GM12875 (cell line): ENCODE measurements around the gene TEX28.
"Not testable (repeated sequence)": the region's sequence is repeated elsewhere in the genome, so short reads cannot be mapped to it uniquely, and the experiment has no call there.

ENCODE experiments used
- H3K4me3 ChIP-seq: one replicate; pipeline ENCODE4 v1.5.1; 2011; ENCODE audit warnings: low read depth, low read length, control low read depth
- CTCF ChIP-seq: IDR thresholded peaks from 2 replicates; pipeline ENCODE4 v1.5.1; 2011; ENCODE audit warnings: low read depth, mild to moderate bottlenecking, control low read depth, inconsistent platforms, low read length, moderate library complexity, borderline replicate concordance; ENCODE audit not compliant: insufficient read depth

The TEX28 gene

GRCh38 chrX:154303476-154303875 is 8.6 kb upstream of the TEX28 start:
- no peak overlapping the region for H3K4me3 ChIP-seq
- TF ChIP-seq CTCF, result no peak

- not testable (repeated sequence) for H3K4me3 ChIP-seq
These were observed 8.1 kb upstream of the TEX28 start for GRCh38 chrX:154302998-154303397.

GRCh38 chrX:154300816-154301215 is 5.9 kb upstream of the TEX28 start:
- no peak overlapping the region for H3K4me3 ChIP-seq
- no peak for TF ChIP-seq CTCF

GRCh38 chrX:154298312-154298711 is 3.4 kb upstream of the TEX28 start:
- no peak overlapping the region for H3K4me3 ChIP-seq
- no peak for TF ChIP-seq CTCF

DNA sequence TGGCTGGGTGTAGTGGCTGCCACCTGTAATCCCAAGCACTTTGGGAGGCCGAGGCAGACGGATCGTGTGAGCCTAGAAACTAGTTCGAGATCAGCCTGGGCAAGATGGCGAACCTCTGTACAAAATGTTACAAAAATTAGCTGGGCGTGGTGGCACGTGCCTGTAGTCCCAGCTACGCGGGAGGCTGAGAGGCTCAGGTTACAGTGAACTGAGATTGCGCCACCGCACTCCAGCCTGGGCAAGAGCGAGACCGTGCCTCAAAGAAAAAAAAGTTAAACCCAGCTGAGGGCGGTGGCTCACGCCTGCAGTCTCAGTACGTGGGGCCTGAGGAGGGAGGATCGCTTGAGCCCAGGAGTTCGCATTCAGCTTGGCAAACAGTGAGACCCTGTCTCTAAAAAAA is 1.8 kb upstream of the TEX28 start:
- no peak for TF ChIP-seq CTCF
- no peak overlapping the region for H3K4me3 ChIP-seq

- H3K4me3 ChIP-seq, result no peak within 1 kb of the TSS
- no peak for TF ChIP-seq CTCF
These were observed 863 bp upstream of the TEX28 start, which contains the start of gene TKTL1 for GRCh38 chrX:154295664-154296310. Gene TKTL1 (plus strand): TSS chrX:154295795. CDS start chrX:154295860, 65 bp downstream.

DNA sequence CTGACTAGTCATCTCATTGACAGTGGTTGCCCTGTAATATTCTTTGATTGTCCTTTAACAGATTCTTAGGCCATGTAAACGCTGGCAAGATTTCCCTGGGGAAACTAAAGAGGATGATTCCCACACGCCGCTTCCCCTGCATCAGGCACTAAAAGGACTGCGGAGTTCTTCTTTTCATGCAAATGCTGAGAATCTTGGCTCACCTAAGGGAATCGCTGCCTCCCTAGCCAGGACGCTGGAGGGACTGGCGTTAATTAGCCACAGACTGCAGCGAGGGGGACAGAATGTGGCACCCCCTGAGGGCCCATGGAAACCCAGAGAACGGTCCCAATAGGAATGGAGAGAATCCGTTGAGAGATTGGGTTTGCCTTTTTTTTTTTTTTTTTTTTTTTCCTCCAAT is 8.5 kb downstream of the TEX28 start:
- not testable (repeated sequence) for H3K4me3 ChIP-seq

GRCh38 chrX:154284489-154285338 is 10.2 kb downstream of the TEX28 start:
- H3K4me3 ChIP-seq, result not testable (repeated sequence)

GRCh38 chrX:154269245-154269644 is 25.7 kb downstream of the TEX28 start:
- not testable (repeated sequence) for H3K4me3 ChIP-seq

GRCh38 chrX:154263072-154263471 is 31.9 kb downstream of the TEX28 start:
- not testable (repeated sequence) for H3K4me3 ChIP-seq

- H3K4me3 ChIP-seq, result not testable (repeated sequence)
These were observed 36.2 kb downstream of the TEX28 start for GRCh38 chrX:154258711-154259110.

DNA sequence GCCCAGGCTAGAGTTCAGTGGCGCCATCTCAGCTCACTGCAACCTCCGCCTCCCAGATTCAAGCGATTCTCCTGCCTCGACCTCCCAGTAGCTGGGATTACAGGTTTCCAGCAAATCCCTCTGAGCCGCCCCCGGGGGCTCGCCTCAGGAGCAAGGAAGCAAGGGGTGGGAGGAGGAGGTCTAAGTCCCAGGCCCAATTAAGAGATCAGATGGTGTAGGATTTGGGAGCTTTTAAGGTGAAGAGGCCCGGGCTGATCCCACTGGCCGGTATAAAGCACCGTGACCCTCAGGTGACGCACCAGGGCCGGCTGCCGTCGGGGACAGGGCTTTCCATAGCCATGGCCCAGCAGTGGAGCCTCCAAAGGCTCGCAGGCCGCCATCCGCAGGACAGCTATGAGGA is 37.6 kb downstream of the TEX28 start, which contains the start of gene OPN1MW3:
Gene OPN1MW3 (plus strand): TSS at position 301 of the 400 bp plus-strand sequence. CDS start 38 bp downstream, at position 339.
- H3K4me3 ChIP-seq, result not testable (repeated sequence)

DNA sequence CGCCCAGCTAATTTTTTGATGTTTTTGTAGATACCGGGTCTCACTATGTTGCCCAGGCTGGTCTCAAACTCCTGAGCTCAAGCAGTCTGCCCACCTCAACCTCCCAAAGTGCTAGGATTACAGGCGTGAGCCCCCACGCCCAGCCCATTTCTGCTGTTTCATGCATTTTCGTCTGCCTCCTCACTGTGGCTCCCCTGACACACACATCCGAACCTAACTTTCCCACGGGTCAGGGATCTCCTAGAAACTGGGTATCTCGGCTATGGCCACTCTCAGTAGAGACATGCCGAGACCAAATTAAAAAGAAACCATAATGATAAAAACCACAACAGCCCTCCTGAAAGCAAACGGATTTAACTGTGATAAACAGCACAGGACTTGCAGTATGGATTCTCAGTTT is 46.8 kb downstream of the TEX28 start:
- H3K4me3 ChIP-seq, result not testable (repeated sequence)
